Neural cell (in vitro differentiated cells): ENCODE data around the gene HPN. TPM values are rescaled to one million over a fixed set of nuclear protein-coding genes. Genes with fewer than 3 reads are reported as not detected.

Source experiments
- H2AFZ ChIP-seq: fragments of 200-600, 300-800 bp; sonication (generic), shearing (Covaris generic); 2 replicates; pipeline ENCODE4 v1.6.0; 2014; ENCODE audit warnings: low read depth, mild to moderate bottlenecking, antibody characterized with exemption, low read length, moderate library complexity
- H3F3A ChIP-seq: fragments of 200-600 bp; shearing (Covaris generic); 2 replicates; pipeline ENCODE4 v1.6.1; 2016; ENCODE audit warnings: mild to moderate bottlenecking, moderate library complexity, mixed read lengths, antibody characterized with exemption, low read length; ENCODE audit not compliant: insufficient read depth, poor library complexity, severe bottlenecking
- H3K27ac ChIP-seq: fragments of 200-600, 300-800 bp; sonication (generic), shearing (Covaris generic); 2 replicates; pipeline ENCODE4 v1.5.1; 2014; ENCODE audit warnings: mild to moderate bottlenecking, low read length, moderate library complexity
- H3K27me3 ChIP-seq: fragments of 300-800, 200-600 bp; sonication (generic), shearing (Covaris generic); 2 replicates; pipeline ENCODE4 v1.6.0; 2014; ENCODE audit warnings: mild to moderate bottlenecking, low read depth, low read length, moderate library complexity; ENCODE audit not compliant: insufficient read depth
- H3K36me3 ChIP-seq: fragments of 300-800, 200-600 bp; sonication (generic), shearing (Covaris generic); 2 replicates; pipeline ENCODE4 v1.5.1; 2014; ENCODE audit warnings: mild to moderate bottlenecking, antibody characterized with exemption, low read length, moderate library complexity; ENCODE audit not compliant: insufficient read depth
- H3K4me2 ChIP-seq: fragments of 300-800, 200-600 bp; sonication (generic), shearing (Covaris generic); 2 replicates; pipeline ENCODE4 v1.6.0; 2014; ENCODE audit warnings: mild to moderate bottlenecking, low read length
- H3K4me3 ChIP-seq: fragments of 300-800, 200-600 bp; sonication (generic), shearing (Covaris generic); 2 replicates; pipeline ENCODE4 v1.5.1; 2014; ENCODE audit warnings: mild to moderate bottlenecking, low read length, moderate library complexity
- H3K79me2 ChIP-seq: fragments of 200-600 bp; shearing (Covaris generic); replicated peaks from 2 replicates; pipeline ENCODE4 v1.6.0; 2014; ENCODE audit warnings: mild to moderate bottlenecking, low read length, moderate library complexity; ENCODE audit not compliant: insufficient read depth
- H3K9ac ChIP-seq: fragments of 300-800, 200-600 bp; sonication (generic), shearing (Covaris generic); 2 replicates; pipeline ENCODE4 v1.6.1; 2016; ENCODE audit warnings: mild to moderate bottlenecking, low read length, mixed read lengths
- H3K9me2 ChIP-seq: fragments of 200-600 bp; shearing (Covaris generic); 2 replicates; pipeline ENCODE4 v1.6.1; 2016; ENCODE audit warnings: mild to moderate bottlenecking, low read length, mixed read lengths; ENCODE audit not compliant: insufficient read depth
- H3K9me3 ChIP-seq: fragments of 200-600, 300-800 bp; sonication (generic), shearing (Covaris generic); 2 replicates; pipeline ENCODE4 v1.6.1; 2016; ENCODE audit warnings: mild to moderate bottlenecking, mixed run types, low read length, moderate library complexity, mixed read lengths
- H4K20me1 ChIP-seq: fragments of 200-600 bp; shearing (Covaris generic); 2 replicates; pipeline ENCODE4 v1.6.1; 2016; ENCODE audit warnings: mild to moderate bottlenecking, mixed run types; ENCODE audit not compliant: insufficient read depth
- EP300 ChIP-seq: fragments of 450-650 bp; conservative IDR thresholded peaks from 2 replicates; pipeline ENCODE4 v1.6.1; 2014; ENCODE audit warnings: antibody characterized with exemption, mild to moderate bottlenecking, moderate library complexity; ENCODE audit not compliant: poor library complexity, severe bottlenecking
- EZH2 ChIP-seq: fragments of 200-600, 300-800 bp; shearing (Covaris generic), sonication (generic); IDR thresholded peaks from 2 replicates; pipeline ENCODE4 v1.6.1; 2014; ENCODE audit warnings: antibody characterized with exemption, low read length, borderline replicate concordance, mild to moderate bottlenecking; ENCODE audit not compliant: insufficient read depth, poor library complexity, severe bottlenecking
- MXI1 ChIP-seq: fragments of 450-650 bp; conservative IDR thresholded peaks from 2 replicates; pipeline ENCODE4 v1.6.1; 2014; ENCODE audit warnings: antibody characterized with exemption, mild to moderate bottlenecking; ENCODE audit not compliant: poor library complexity, severe bottlenecking
- POLR2AphosphoS5 ChIP-seq: IDR thresholded peaks from 2 replicates; pipeline ENCODE4 v1.6.1; 2012
- RAD21 ChIP-seq: fragments of 450-650 bp; conservative IDR thresholded peaks from 2 replicates; pipeline ENCODE4 v1.6.1; 2014; ENCODE audit warnings: antibody characterized with exemption, mild to moderate bottlenecking, moderate library complexity
- SMC3 ChIP-seq: fragments of 450-650 bp; conservative IDR thresholded peaks from 2 replicates; pipeline ENCODE4 v1.6.1; 2014; ENCODE audit warnings: antibody characterized with exemption, mild to moderate bottlenecking, moderate library complexity; ENCODE audit not compliant: poor library complexity
- TAF1 ChIP-seq: IDR thresholded peaks from 2 replicates; pipeline ENCODE4 v1.6.1; 2012; ENCODE audit warnings: low read depth
- polyA plus RNA-seq: library from polyadenylated mRNA; depleted of rRNA; stranded (reverse); fragments of >200 nt; gene quantifications from 2 replicates; pipeline ENCODE4 v1.2.3, GENCODE V29; 2014
- TF ChIP-seq, protein P1 (sequence below): fragments of 450-650 bp; IDR thresholded peaks from 2 replicates; pipeline ENCODE4 v1.5.1; 2014; ENCODE audit warnings: antibody characterized with exemption, mild to moderate bottlenecking, moderate library complexity; ENCODE audit not compliant: poor library complexity, severe bottlenecking
- TF ChIP-seq, protein P2 (sequence below): IDR thresholded peaks from 2 replicates; pipeline ENCODE4 v1.6.1; 2012; ENCODE audit warnings: borderline replicate concordance

Gene HPN
- polyA plus RNA-seq, 1 donor from 2014 or later: 0.15 TPM

DNA sequence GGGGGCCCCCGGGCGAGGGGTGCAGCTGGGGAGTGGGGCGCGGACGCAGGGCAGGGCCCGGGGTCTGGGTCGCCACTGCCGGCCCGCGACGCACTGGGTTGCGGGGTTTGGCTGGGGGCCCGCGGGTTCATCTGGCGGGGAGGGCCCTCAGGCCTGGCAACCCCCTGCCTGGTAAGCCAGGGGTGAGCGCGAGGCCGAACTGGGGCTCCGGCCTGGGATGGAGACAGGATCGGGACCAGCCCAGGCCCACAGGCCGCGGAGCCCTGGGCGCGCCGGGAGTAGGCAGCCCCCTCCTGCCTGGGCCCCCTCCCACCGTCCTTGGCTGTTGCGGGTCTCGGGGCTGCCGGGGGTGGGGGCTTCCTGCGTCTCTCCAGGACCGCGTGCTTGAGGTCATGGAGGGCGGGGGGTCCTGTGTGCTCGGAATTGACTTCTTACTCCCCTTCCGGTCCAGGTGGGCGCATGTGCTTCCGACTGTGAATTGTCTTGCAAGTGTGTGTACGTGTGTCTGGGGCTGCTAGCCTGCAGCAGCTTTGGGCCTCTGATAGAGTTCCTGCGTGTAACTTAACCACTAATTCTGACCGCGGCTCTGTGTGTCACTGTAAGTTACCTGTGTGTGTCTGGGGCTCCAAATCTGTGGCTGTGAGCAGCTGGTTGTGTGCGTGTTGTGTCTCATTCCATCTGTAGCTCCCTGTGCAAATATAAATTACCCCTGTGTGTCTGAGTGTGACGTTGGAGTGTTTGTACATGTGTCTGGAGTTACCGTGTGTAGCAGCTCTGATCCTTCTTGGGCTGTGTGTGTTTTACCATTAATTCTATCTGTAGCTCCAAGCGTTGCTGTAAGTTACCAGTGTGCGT is 40.6 kb upstream of the HPN start:
- H3K79me2 ChIP-seq: peaks cover 54% of the 10 kb centered on the region
- no peaks in the 10 kb centered on the region for H3K9me3 ChIP-seq
- H3K27me3 ChIP-seq: no peaks in the 10 kb centered on the region
- H3K36me3 ChIP-seq: no peaks in the 10 kb centered on the region
- H3F3A ChIP-seq: no peaks in the 10 kb centered on the region
- peak overlapping the region; percentile 81 for H3K9ac ChIP-seq
- H4K20me1 ChIP-seq: no peaks in the 10 kb centered on the region
- H2AFZ ChIP-seq: peak overlapping the region; percentile 45
- H3K9me2 ChIP-seq: no peaks in the 10 kb centered on the region
- peak overlapping the region; percentile 47 for H3K4me2 ChIP-seq
- no peak for TF ChIP-seq POLR2AphosphoS5
- no peak for TF ChIP-seq RAD21
- TF ChIP-seq TAF1: no peak
- TF ChIP-seq EZH2: no peak
- TF ChIP-seq, protein P1, sequence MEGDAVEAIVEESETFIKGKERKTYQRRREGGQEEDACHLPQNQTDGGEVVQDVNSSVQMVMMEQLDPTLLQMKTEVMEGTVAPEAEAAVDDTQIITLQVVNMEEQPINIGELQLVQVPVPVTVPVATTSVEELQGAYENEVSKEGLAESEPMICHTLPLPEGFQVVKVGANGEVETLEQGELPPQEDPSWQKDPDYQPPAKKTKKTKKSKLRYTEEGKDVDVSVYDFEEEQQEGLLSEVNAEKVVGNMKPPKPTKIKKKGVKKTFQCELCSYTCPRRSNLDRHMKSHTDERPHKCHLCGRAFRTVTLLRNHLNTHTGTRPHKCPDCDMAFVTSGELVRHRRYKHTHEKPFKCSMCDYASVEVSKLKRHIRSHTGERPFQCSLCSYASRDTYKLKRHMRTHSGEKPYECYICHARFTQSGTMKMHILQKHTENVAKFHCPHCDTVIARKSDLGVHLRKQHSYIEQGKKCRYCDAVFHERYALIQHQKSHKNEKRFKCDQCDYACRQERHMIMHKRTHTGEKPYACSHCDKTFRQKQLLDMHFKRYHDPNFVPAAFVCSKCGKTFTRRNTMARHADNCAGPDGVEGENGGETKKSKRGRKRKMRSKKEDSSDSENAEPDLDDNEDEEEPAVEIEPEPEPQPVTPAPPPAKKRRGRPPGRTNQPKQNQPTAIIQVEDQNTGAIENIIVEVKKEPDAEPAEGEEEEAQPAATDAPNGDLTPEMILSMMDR: no peak
- no peak for TF ChIP-seq EP300
- TF ChIP-seq MXI1: peak; percentile 89
- TF ChIP-seq SMC3: no peak
- TF ChIP-seq, protein P2, sequence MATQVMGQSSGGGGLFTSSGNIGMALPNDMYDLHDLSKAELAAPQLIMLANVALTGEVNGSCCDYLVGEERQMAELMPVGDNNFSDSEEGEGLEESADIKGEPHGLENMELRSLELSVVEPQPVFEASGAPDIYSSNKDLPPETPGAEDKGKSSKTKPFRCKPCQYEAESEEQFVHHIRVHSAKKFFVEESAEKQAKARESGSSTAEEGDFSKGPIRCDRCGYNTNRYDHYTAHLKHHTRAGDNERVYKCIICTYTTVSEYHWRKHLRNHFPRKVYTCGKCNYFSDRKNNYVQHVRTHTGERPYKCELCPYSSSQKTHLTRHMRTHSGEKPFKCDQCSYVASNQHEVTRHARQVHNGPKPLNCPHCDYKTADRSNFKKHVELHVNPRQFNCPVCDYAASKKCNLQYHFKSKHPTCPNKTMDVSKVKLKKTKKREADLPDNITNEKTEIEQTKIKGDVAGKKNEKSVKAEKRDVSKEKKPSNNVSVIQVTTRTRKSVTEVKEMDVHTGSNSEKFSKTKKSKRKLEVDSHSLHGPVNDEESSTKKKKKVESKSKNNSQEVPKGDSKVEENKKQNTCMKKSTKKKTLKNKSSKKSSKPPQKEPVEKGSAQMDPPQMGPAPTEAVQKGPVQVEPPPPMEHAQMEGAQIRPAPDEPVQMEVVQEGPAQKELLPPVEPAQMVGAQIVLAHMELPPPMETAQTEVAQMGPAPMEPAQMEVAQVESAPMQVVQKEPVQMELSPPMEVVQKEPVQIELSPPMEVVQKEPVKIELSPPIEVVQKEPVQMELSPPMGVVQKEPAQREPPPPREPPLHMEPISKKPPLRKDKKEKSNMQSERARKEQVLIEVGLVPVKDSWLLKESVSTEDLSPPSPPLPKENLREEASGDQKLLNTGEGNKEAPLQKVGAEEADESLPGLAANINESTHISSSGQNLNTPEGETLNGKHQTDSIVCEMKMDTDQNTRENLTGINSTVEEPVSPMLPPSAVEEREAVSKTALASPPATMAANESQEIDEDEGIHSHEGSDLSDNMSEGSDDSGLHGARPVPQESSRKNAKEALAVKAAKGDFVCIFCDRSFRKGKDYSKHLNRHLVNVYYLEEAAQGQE: peak; percentile 8
- H3K27ac ChIP-seq: peak overlapping the region; percentile 73
- peak overlapping the region; percentile 96 for H3K4me3 ChIP-seq

DNA sequence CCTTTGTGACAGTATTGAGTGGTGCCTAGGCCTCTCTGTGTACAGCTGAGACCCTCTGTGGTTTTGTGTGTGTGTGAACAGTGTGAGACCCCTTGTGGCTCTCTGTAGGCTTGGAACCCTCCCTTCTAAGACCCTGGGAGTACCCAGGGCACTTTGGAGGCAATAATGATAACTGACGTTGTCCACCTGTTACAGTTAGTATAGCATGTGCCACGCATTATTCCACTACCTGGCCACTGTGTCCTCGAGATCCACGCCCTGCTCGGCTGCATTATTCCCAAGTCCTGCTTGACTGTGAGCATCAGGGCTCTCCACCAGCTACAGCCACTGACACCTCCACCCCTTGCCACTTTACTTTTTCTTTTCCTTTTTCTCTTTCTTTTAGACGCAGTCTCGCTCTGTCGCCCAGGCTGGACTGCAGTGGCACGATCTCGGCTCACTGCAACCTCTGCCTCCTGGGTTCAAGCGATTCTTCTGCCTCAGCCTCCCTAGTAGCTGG is 39.4 kb upstream of the HPN start:
- H4K20me1 ChIP-seq: no peaks in the 10 kb centered on the region
- H3F3A ChIP-seq: no peaks in the 10 kb centered on the region
- no peak overlapping the region for H2AFZ ChIP-seq
- no peak for TF ChIP-seq SMC3
- TF ChIP-seq, protein P1: no peak
- no peak overlapping the region for H3K9ac ChIP-seq
- H3K27me3 ChIP-seq: no peaks in the 10 kb centered on the region
- H3K27ac ChIP-seq: no peak overlapping the region
- no peaks in the 10 kb centered on the region for H3K9me3 ChIP-seq
- no peaks in the 10 kb centered on the region for H3K36me3 ChIP-seq
- H3K4me3 ChIP-seq: peak overlapping the region; percentile 96
- no peaks in the 10 kb centered on the region for H3K9me2 ChIP-seq
- H3K4me2 ChIP-seq: no peak overlapping the region
- peaks cover 59% of the 10 kb centered on the region for H3K79me2 ChIP-seq
